SK-N-MC (cell line): ENCODE data around the gene ZNF639.
"Not testable (repeated sequence)": the region's sequence is repeated elsewhere in the genome, so short reads cannot be mapped to it uniquely, and the experiment has no call there.

Source experiments
- DNase-seq: peaks from one replicate; pipeline ENCODE4 v3.0.0-alpha.2; 2011; ENCODE audit warnings: low read depth, low spot score
- H3K27ac ChIP-seq: fragments of 200-600 bp; sonication (generic); 2 replicates; pipeline ENCODE4 v1.5.1; 2016; ENCODE audit warnings: mixed run types
- H3K36me3 ChIP-seq: fragments of 200-600 bp; sonication (generic); 2 replicates; pipeline ENCODE4 v1.6.1; 2017; ENCODE audit warnings: antibody characterized with exemption, low read length, mixed read lengths; ENCODE audit not compliant: insufficient read depth
- H3K4me3 ChIP-seq: fragments of 200-600 bp; sonication (generic); 2 replicates; pipeline ENCODE4 v1.5.1; 2016
- H3K9ac ChIP-seq: fragments of 200-600 bp; sonication (generic); 2 replicates; pipeline ENCODE4 v1.8.0; 2017; ENCODE audit warnings: mixed run types, mixed read lengths; ENCODE audit not compliant: insufficient read length
- H3K9me3 ChIP-seq: fragments of 200-600 bp; sonication (generic); 2 replicates; pipeline ENCODE4 v1.6.1; 2017; ENCODE audit warnings: low read depth, mild to moderate bottlenecking, antibody characterized with exemption, low read length, moderate library complexity, mixed read lengths
- EZH2 ChIP-seq: fragments of 200-600 bp; sonication (generic); IDR thresholded peaks from one replicate; pipeline ENCODE4 v1.6.1; 2017; ENCODE audit warnings: antibody characterized with exemption
- FOXP2 ChIP-seq: optimal IDR thresholded peaks from 2 replicates; pipeline ENCODE3; 2011; ENCODE audit warnings: mild to moderate bottlenecking, moderate library complexity; ENCODE audit not compliant: insufficient read depth; ENCODE audit errors: extremely low read length, control extremely low read depth
- POLR2AphosphoS5 ChIP-seq: IDR thresholded peaks from 2 replicates; pipeline ENCODE4 v1.6.1; 2012; ENCODE audit warnings: mild to moderate bottlenecking, low read depth, low read length, borderline replicate concordance

ZNF639 gene, protein sequence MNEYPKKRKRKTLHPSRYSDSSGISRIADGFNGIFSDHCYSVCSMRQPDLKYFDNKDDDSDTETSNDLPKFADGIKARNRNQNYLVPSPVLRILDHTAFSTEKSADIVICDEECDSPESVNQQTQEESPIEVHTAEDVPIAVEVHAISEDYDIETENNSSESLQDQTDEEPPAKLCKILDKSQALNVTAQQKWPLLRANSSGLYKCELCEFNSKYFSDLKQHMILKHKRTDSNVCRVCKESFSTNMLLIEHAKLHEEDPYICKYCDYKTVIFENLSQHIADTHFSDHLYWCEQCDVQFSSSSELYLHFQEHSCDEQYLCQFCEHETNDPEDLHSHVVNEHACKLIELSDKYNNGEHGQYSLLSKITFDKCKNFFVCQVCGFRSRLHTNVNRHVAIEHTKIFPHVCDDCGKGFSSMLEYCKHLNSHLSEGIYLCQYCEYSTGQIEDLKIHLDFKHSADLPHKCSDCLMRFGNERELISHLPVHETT

DNA sequence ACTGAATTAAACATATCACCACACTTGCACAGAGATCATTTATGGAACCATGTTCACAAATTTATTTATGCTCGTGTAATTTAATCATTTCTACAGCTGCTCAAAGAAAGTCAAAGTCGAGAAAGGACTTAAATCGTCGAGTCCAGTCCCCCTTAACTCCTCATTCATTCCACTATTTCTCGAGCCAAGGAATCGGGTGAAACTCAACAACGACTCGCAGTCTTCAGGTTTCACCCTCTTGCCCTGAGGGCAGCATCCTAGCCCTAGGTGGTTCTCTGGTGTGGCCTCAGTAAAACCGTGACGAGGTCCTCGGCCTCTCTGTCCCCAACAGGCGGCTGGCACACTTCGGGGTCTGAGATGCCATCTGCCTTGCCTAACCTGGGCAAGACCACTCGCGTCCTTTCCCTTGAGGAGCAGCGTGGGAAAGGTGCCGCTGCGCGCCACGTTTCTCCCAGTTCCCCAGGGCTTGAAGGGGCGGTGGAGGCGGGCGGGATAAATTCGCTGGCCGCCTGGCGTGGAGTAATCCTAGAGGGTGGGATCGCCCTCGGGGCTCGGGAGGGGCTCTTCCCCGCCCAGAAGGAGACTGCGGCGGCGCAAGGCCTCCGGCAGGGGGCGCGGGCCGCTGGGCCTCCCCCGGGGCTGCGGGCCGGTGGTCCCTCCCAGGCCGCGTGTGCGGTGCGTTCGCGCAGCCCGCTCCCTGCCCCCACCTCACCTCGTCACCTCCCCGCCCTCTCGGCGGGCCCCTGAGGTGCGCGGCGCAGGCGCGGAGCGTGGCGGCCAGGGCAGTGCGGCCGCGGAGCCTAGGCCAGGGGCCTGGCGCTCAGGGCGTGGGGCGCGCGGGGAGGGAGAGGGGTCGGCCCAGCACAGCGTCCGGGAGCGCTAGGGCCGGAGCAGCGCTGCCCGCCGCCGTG lies at the start of gene ZNF639:
TSS of gene ZNF639 (plus strand) at position 746 of the 911 bp plus-strand sequence. CDS start 5,263 bp downstream, outside the sequence.
- no peak for DNase-seq
- Histone ChIP-seq H3K4me3 (peak within 1 kb of the TSS; percentile 87), H3K9me3 (no peaks in the 10 kb centered on the region), H3K36me3 (peaks cover 23% of the 10 kb centered on the region), H3K27ac (peak within 1 kb of the TSS; percentile 89), H3K9ac (peak within 1 kb of the TSS; percentile 92)
- TF ChIP-seq EZH2 (no peak), FOXP2 (no peak), POLR2AphosphoS5 (peak; percentile 72)

DNA sequence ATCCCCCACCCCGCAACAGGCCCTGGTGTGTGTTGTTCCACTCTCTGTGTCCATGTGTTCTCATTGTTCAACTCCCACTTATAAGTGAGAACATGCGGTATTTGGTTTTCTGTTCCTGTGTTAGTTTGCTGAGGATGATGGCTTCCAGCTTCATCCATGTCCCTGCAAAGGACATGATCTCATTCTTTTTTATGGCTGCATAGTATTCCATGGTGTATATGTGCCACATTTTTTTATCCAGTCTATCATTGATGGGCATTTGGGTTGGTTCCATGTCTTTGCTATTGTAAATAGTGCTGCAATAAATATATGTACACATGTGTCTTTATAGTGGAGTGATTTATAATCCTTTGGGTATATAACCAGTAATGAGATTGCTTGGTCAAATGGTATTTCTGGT lies 48.4 kb upstream of the ZNF639 start:
- not testable (repeated sequence) for H3K9me3 ChIP-seq, H3K36me3 ChIP-seq, DNase-seq, H3K4me3 ChIP-seq, H3K9ac ChIP-seq, H3K27ac ChIP-seq

DNA sequence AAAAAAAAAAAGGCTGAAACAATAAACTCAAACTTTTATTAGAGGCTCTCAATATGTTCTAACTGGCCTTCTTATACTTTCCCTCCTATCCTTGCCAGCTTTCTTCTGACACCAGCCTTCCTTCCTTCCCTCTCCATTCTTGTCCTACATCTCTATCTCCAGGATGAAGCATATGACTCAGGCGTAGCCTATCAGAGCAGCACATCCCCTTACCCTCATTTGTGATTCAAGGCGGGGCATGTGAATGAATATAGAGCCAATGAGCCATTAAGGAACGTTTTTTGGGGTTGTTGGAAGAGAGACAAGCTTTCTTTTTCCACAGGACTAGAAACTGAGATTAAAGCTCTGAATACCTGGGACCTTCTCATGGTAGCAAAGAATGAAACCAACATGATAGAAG lies 46.8 kb upstream of the ZNF639 start:
- Histone ChIP-seq H3K4me3 (no peak overlapping the region), H3K27ac (no peak overlapping the region), H3K36me3 (no peaks in the 10 kb centered on the region), H3K9ac (no peak overlapping the region), H3K9me3 (no peaks in the 10 kb centered on the region)
- no peak for TF ChIP-seq POLR2AphosphoS5
- TF ChIP-seq FOXP2 = no peak
- no peak for TF ChIP-seq EZH2
- no peak for DNase-seq

DNA sequence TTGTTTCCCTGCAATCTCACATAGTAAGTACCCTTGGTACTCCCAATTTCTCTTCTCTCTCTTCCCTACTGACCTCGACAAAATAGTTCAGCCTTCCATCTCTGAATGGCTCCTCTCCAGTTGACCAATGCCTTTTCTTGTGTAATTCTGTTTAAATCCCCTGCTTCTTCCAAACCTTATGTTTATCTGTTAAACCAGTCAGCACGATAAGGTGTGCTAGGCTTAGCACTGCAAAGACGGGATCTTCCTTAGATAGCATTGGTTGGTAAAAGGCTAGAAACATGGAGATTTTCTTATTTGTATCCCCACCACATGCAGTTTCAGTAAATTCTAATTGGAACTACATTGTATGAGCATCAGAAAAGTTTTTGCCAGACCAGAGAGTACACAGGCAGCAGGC lies 46.1 kb upstream of the ZNF639 start:
- Histone ChIP-seq H3K9ac (no peak overlapping the region), H3K27ac (no peak overlapping the region), H3K9me3 (no peaks in the 10 kb centered on the region), H3K4me3 (no peak overlapping the region), H3K36me3 (no peaks in the 10 kb centered on the region)
- no peak for DNase-seq
- TF ChIP-seq FOXP2 = no peak
- no peak for TF ChIP-seq POLR2AphosphoS5
- no peak for TF ChIP-seq EZH2

DNA sequence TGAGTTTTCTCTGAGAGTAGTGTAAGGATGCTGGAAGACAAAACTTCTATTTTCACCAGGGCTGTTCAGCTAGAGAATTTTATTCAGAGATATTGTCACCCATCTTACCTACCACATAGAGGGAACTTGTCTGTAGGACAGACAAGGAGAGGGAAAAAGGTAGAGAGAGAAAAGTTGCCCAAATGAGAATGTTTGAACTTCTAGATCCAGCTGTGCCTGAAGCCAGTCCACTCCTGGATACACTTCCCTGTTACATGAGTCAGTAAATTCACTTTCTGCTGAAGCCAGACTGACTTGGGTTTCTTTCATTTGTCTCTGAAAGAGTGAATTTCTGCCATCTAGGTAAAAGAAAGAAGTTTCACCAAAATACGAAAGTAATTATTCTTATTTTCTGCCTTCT lies 44.7 kb upstream of the ZNF639 start:
- Histone ChIP-seq H3K36me3 (no peaks in the 10 kb centered on the region), H3K27ac (no peak overlapping the region), H3K9ac (no peak overlapping the region), H3K4me3 (no peak overlapping the region), H3K9me3 (no peaks in the 10 kb centered on the region)
- no peak for DNase-seq
- no peak for TF ChIP-seq FOXP2
- TF ChIP-seq POLR2AphosphoS5 = no peak
- no peak for TF ChIP-seq EZH2

DNA sequence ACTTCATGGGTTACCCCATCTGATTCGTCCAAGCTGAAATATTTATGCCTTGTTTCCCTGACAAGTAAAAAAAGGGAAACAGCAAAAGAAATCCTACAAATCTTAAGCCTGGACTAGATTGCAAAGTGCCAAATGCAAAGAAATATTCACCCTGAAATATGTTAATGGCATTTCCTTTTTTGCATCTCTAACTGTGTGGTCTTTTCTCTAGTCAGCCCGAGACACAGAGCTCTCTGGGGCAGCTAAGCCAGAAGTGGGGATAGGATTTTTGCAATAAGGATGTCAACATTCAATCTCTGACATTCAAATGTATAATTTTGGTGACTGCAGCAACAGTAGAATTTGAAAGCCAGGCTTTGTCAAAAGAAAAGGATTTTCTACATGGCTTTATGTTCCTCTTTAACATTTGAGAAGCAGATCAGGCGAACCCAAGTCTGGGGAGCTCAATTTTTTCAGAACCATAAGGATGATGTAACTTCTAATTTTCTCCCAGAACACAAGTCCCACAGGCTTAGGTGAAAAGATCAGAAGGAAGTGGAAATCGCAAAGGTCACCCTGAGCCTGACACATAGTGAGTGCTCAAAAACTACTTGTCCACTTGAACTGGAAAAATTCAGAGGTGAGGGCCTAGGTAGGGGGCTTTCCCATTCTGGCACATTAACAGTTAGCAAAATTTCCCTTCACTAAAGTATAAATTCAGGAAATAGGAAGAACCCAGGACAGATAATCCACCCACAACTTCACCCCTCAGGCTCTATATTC lies 43.7 kb upstream of the ZNF639 start:
- TF ChIP-seq POLR2AphosphoS5 = no peak
- TF ChIP-seq FOXP2 = no peak
- TF ChIP-seq EZH2 = no peak
- Histone ChIP-seq H3K9me3 (no peaks in the 10 kb centered on the region), H3K9ac (no peak overlapping the region), H3K36me3 (no peaks in the 10 kb centered on the region), H3K27ac (no peak overlapping the region), H3K4me3 (no peak overlapping the region)
- DNase-seq = no peak

DNA sequence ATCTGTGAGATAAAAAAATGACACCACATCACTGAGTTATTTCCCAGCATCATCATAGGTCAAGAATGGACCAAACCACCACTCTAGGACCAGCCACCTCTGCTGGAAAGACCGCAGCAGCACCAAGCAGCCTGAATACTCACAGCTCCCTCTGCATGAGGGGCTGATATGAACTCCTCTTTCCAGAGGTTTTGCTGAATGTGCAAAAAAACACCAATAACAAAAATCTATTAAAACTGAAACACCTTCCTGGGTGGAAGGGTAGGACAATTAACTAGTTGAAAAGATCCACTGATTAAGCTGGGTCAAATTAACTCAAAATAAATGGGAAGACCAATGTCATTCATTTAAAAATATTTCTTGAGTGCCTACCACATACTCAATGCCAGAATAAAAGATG lies 43.0 kb upstream of the ZNF639 start:
- no peak for DNase-seq
- TF ChIP-seq POLR2AphosphoS5 (no peak), FOXP2 (no peak), EZH2 (no peak)
- Histone ChIP-seq H3K4me3 (no peak overlapping the region), H3K36me3 (no peaks in the 10 kb centered on the region), H3K9me3 (no peaks in the 10 kb centered on the region), H3K9ac (no peak overlapping the region), H3K27ac (no peak overlapping the region)

DNA sequence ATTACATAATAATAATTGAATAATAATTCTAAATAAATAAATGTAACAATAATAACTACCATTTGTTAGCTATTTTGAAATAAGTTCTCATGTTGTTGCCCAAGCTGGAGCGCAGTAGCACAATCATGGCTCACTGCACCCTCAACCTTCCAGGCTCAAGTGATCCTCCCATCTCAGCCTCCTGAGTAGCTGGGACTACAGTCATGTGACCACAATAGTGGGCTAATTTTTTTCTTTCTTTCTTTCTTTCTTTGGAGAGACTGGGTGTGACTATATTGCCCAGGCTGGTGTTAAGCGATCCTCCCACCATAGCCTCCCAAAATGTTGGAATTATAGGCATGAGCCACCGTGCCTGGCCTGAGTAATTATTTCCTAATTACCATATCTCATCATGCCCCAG lies 41.0 kb upstream of the ZNF639 start:
- no peaks in the 10 kb centered on the region for H3K36me3 ChIP-seq
- H3K9me3 ChIP-seq = no peaks in the 10 kb centered on the region
- DNase-seq = no peak
- no peak overlapping the region for H3K27ac ChIP-seq
- H3K9ac ChIP-seq = no peak overlapping the region
- TF ChIP-seq FOXP2 = no peak
- TF ChIP-seq EZH2 = no peak
- TF ChIP-seq POLR2AphosphoS5 = no peak
- H3K4me3 ChIP-seq = no peak overlapping the region
